Nephron (organoid): ENCODE results near the gene NTRK2.

Experiments used
- H3K27ac Mint-ChIP-seq, 3 experiments: 2 replicates each; pipeline ENCODE4 v1.8.0; 2020; ENCODE audit warnings: mixed read lengths in 3 of 3, mild to moderate bottlenecking in 2 of 3, moderate library complexity in 1 of 3
- H3K27me3 Mint-ChIP-seq: 2 replicates; pipeline ENCODE4 v1.8.0; 2021; ENCODE audit warnings: low read depth, mild to moderate bottlenecking, moderate library complexity, mixed read lengths
- H3K36me3 Mint-ChIP-seq: 2 replicates; pipeline ENCODE4 v1.8.0; 2020; ENCODE audit warnings: low read depth, mixed read lengths
- H3K4me1 Mint-ChIP-seq: 2 replicates; pipeline ENCODE4 v1.8.0; 2020; ENCODE audit warnings: mixed read lengths
- H3K4me3 Mint-ChIP-seq, 3 experiments: 2 replicates each; pipeline ENCODE4 v1.8.0; 2020; ENCODE audit warnings: mild to moderate bottlenecking in 3 of 3, mixed read lengths in 3 of 3, moderate library complexity in 2 of 3
- H3K9me3 Mint-ChIP-seq: 2 replicates; pipeline ENCODE4 v1.8.0; 2020; ENCODE audit warnings: mixed read lengths
- CTCF ChIP-seq, 3 experiments: fragments of 200-600 bp; sonication (generic); IDR thresholded peaks; one replicate each; pipeline ENCODE4 v1.5.0; 2021; ENCODE audit warnings: antibody characterized with exemption in 3 of 3; ENCODE audit not compliant: unreplicated experiment in 3 of 3

NTRK2 gene

GRCh38 chr9:84925225-84925872 lies 255.8 kb downstream of the NTRK2 start:
- TF ChIP-seq CTCF (IDR thresholded peaks at IDR 0.05; ENCODE audit: unreplicated experiment in 3 of 3), result no peak
- Mint-ChIP-seq H3K27me3 (peaks cover 11% of the 10 kb centered on the region), H3K4me3 (no peak overlapping the region), H3K4me1 (peaks cover 4% of the 10 kb centered on the region), H3K36me3 (no peaks in the 10 kb centered on the region), H3K27ac (no peak overlapping the region), H3K9me3 (no peaks in the 10 kb centered on the region)

- H3K27me3 Mint-ChIP-seq, result peaks cover 11% of the 10 kb centered on the region
- no peaks in the 10 kb centered on the region for H3K36me3 Mint-ChIP-seq
- TF ChIP-seq CTCF (IDR thresholded peaks at IDR 0.05; ENCODE audit: unreplicated experiment in 3 of 3), result no peak
- no peaks in the 10 kb centered on the region for H3K9me3 Mint-ChIP-seq
- no peak overlapping the region for H3K4me3 Mint-ChIP-seq
- no peak overlapping the region for H3K27ac Mint-ChIP-seq
- H3K4me1 Mint-ChIP-seq, result peaks cover 4% of the 10 kb centered on the region
Observed at GRCh38 chr9:84926793-84927192, 257.3 kb downstream of the NTRK2 start.

- H3K27ac Mint-ChIP-seq, result no peak overlapping the region
- no peaks in the 10 kb centered on the region for H3K36me3 Mint-ChIP-seq
- peaks cover 4% of the 10 kb centered on the region for H3K4me1 Mint-ChIP-seq
- H3K4me3 Mint-ChIP-seq, result no peak overlapping the region
- no peak for TF ChIP-seq CTCF (IDR thresholded peaks at IDR 0.05; ENCODE audit: unreplicated experiment in 3 of 3)
- no peaks in the 10 kb centered on the region for H3K9me3 Mint-ChIP-seq
- H3K27me3 Mint-ChIP-seq, result peaks cover 11% of the 10 kb centered on the region
Observed at GRCh38 chr9:84928419-84928818, 258.9 kb downstream of the NTRK2 start.

GRCh38 chr9:84929068-84929467 lies 259.5 kb downstream of the NTRK2 start:
- Mint-ChIP-seq H3K4me3 (no peak overlapping the region), H3K36me3 (no peaks in the 10 kb centered on the region), H3K4me1 (peaks cover 4% of the 10 kb centered on the region), H3K9me3 (no peaks in the 10 kb centered on the region), H3K27ac (no peak overlapping the region), H3K27me3 (peaks cover 11% of the 10 kb centered on the region)
- TF ChIP-seq CTCF (IDR thresholded peaks at IDR 0.05; ENCODE audit: unreplicated experiment in 3 of 3), result no peak

GRCh38 chr9:84932915-84933527 lies 263.5 kb downstream of the NTRK2 start:
- Mint-ChIP-seq H3K9me3 (no peaks in the 10 kb centered on the region), H3K4me3 (no peak overlapping the region), H3K27ac (no peak overlapping the region), H3K27me3 (no peaks in the 10 kb centered on the region), H3K36me3 (no peaks in the 10 kb centered on the region), H3K4me1 (peaks cover 4% of the 10 kb centered on the region)
- peak; percentile 23 to 48 (median 33) for TF ChIP-seq CTCF (IDR thresholded peaks at IDR 0.05; ENCODE audit: unreplicated experiment in 3 of 3)
